Measurements from ENCODE around the gene GPR152.
"Not testable (repeated sequence)": the region's sequence is repeated elsewhere in the genome, so short reads cannot be mapped to it uniquely, and the experiment has no call there.

The GPR152 gene

GRCh38 chr11:67466367-67466766 lies 13.8 kb upstream of the GPR152 start:
- in situ Hi-C loops (cut with MboI; ENCODE audit: low sequenced_read_pairs), result no loop called here

- in situ Hi-C loops (cut with MboI; ENCODE audit: low sequenced_read_pairs), result not testable (repeated sequence)
These were observed 13.0 kb upstream of the GPR152 start for GRCh38 chr11:67465530-67465929.

GRCh38 chr11:67465189-67465510 lies 12.6 kb upstream of the GPR152 start:
- in situ Hi-C loops (cut with MboI; ENCODE audit: low sequenced_read_pairs), result no loop called here

GRCh38 chr11:67464411-67465188 lies 12.1 kb upstream of the GPR152 start:
- in situ Hi-C loops (cut with MboI; ENCODE audit: low sequenced_read_pairs), result no loop called here

GRCh38 chr11:67463680-67464410 lies 11.3 kb upstream of the GPR152 start:
- in situ Hi-C loops (cut with MboI; ENCODE audit: low sequenced_read_pairs), result no loop called here

GRCh38 chr11:67463186-67463585 lies 10.7 kb upstream of the GPR152 start:
- in situ Hi-C loops (cut with MboI; ENCODE audit: low sequenced_read_pairs), result no loop called here

- in situ Hi-C loops (cut with MboI; ENCODE audit: low sequenced_read_pairs), result no loop called here
These were observed 5.7 kb upstream of the GPR152 start for GRCh38 chr11:67458266-67458665.

GRCh38 chr11:67457453-67457852 lies 4.9 kb upstream of the GPR152 start:
- in situ Hi-C loops (cut with MboI; ENCODE audit: low sequenced_read_pairs), result no loop called here

GRCh38 chr11:67456068-67456705 lies 3.7 kb upstream of the GPR152 start:
- in situ Hi-C loops (cut with MboI; ENCODE audit: low sequenced_read_pairs), result no loop called here

- in situ Hi-C loops (cut with MboI; ENCODE audit: low sequenced_read_pairs), result no loop called here
These were observed 2.5 kb upstream of the GPR152 start, which contains the start of gene CABP4 for GRCh38 chr11:67455054-67455453. TSS of gene CABP4 (plus strand) at chr11:67455354. CDS start at chr11:67455424, 70 bp downstream.

- in situ Hi-C loops (cut with MboI; ENCODE audit: low sequenced_read_pairs), result no loop called here
These were observed 1.5 kb upstream of the GPR152 start for GRCh38 chr11:67453816-67454732.

- in situ Hi-C loops (cut with MboI; ENCODE audit: low sequenced_read_pairs), result no loop called here
These were observed 912 bp downstream of the GPR152 start for GRCh38 chr11:67451658-67451976.

GRCh38 chr11:67450796-67451657 lies 1.5 kb downstream of the GPR152 start:
- in situ Hi-C loops (cut with MboI; ENCODE audit: low sequenced_read_pairs), result no loop called here

- in situ Hi-C loops (cut with MboI; ENCODE audit: low sequenced_read_pairs), result no loop called here
These were observed 3.2 kb downstream of the GPR152 start for GRCh38 chr11:67449116-67449844.

GRCh38 chr11:67448220-67448609 lies 4.3 kb downstream of the GPR152 start:
- in situ Hi-C loops (cut with MboI; ENCODE audit: low sequenced_read_pairs), result no loop called here

GRCh38 chr11:67445515-67445914 lies 7.0 kb downstream of the GPR152 start:
- in situ Hi-C loops (cut with MboI; ENCODE audit: low sequenced_read_pairs), result no loop called here

- in situ Hi-C loops (cut with MboI; ENCODE audit: low sequenced_read_pairs), result no loop called here
These were observed 9.8 kb downstream of the GPR152 start for GRCh38 chr11:67442504-67443404.

GRCh38 chr11:67441731-67442351 lies 10.7 kb downstream of the GPR152 start:
- in situ Hi-C loops (cut with MboI; ENCODE audit: low sequenced_read_pairs), result no loop called here
